GM19043 (cell line): ENCODE results near the gene UTP15.

Experiments used
- ATAC-seq: cut with Tn5 transposase; IDR thresholded peaks from one replicate; pipeline ENCODE4 v1.9.1; 2021; ENCODE audit warnings: low read depth; ENCODE audit not compliant: unreplicated experiment

Gene UTP15

GRCh38 chr5:73564018-73564417 is 1.5 kb upstream of the UTP15 start:
- ATAC-seq: no peak

GRCh38 chr5:73564675-73565074 is 868 bp upstream of the UTP15 start:
- no peak for ATAC-seq

GRCh38 chr5:73565969-73566547 is 515 bp downstream of the UTP15 start:
- peak; percentile 27 for ATAC-seq

- no peak for ATAC-seq
Measured at GRCh38 chr5:73582285-73583145, 17.0 kb downstream of the UTP15 start.

DNA sequence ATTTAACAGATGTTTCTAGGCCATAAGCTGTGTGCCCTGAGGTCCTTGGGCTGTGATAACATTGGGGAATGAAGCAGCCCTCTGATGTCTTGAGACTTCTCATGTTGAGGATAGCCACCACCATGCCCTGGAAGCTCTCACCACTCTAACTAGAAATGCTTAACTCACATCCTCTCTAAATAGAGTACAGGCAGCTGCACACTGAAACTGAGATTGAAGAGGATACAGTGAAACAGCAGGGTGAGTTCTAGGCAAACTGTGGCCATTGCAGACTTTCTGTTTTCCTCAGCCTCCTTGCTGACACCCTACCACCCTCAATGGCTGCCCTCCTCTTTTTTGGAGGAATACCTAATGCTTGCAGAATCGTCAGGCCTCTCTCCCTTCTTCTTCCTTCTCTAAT is 22.4 kb downstream of the UTP15 start:
- peak; percentile 77 for ATAC-seq

- no peak for ATAC-seq
Measured at GRCh38 chr5:73591102-73591695, 25.7 kb downstream of the UTP15 start.

- ATAC-seq: no peak
Measured at GRCh38 chr5:73591698-73592501, 26.4 kb downstream of the UTP15 start.

GRCh38 chr5:73592551-73592950 is 27.0 kb downstream of the UTP15 start:
- no peak for ATAC-seq

GRCh38 chr5:73596705-73597328 is 31.3 kb downstream of the UTP15 start:
- ATAC-seq: no peak

- no peak for ATAC-seq
Measured at GRCh38 chr5:73599380-73599779, 33.8 kb downstream of the UTP15 start.

DNA sequence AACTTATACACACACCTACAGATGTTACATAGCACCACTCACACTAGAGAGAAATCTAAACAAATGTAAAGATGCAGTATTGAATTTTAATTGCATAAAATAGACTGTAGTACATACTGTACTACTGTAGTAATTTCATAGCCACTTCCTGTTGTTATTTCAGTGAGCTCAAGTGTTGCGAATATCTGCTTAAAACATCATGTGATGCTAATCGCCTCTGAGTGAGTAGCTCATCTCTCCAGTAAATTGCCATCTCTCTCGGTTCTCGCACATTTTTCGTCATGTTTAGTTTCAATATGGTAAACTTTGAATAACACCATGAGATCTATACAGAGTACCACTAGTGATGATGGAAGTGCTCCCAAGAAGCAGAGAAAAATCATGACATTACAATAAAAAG is 38.5 kb downstream of the UTP15 start:
- no peak for ATAC-seq

DNA sequence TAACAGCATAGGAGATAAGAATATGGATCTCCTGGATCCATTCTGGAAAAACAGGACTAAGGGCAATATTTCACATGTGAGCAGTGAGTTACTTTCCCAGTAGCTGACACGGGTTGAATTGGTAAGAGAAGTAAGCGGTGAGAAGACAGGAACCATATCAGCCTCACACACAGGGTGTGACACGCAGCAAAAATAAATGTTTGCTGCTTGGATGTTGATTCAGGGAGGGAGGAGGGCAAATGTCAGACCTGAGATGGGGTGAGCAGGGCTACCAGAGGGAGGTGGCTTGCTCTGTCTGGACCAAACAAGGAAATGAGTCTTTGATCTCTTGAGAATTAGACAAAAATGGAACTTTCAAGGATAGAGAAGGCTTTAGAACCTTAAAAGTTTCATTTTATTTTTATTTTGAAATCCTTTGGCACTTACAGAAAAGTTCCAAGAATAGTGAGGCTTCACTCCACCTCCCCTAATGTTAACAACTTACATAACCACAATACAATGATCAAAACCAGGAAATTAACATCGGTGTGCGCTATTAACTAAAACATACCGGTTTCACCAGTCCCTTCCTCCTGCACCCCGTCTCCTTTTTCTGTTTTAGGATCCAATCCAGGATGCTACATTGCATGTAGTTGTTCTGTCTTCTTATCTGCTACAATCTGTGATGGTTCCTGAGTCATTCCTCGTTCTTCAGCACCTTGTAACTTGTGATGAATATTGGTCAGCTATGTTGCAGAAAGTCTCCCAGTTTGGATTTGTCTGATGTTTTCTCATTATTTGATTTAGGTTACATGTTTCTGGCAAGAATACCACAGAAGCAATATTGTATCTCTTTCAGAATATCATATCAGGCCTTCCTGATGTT is 39.9 kb downstream of the UTP15 start:
- no peak for ATAC-seq

- ATAC-seq: no peak
Measured at GRCh38 chr5:73606206-73606753, 40.7 kb downstream of the UTP15 start.

- ATAC-seq: no peak
Measured at GRCh38 chr5:73607228-73607627, 41.7 kb downstream of the UTP15 start.

DNA sequence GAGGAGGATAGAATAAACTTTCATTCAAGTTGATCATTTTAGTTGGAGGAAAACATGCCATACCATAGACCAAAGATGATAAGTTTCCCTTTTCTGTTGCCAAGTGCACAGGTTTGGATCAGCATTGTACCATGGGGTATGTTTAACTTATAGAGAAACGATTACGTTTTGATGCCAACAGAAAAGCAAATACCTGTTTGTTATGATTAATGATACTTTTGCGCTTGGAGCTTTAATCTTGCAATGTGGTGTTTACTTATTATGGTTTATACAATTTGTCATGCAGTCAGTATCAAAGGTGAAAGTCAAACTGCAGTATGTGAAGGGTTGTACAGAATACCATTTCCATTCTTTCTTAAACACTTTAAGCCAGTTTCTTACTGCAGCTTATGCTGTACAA is 47.3 kb downstream of the UTP15 start:
- no peak for ATAC-seq

DNA sequence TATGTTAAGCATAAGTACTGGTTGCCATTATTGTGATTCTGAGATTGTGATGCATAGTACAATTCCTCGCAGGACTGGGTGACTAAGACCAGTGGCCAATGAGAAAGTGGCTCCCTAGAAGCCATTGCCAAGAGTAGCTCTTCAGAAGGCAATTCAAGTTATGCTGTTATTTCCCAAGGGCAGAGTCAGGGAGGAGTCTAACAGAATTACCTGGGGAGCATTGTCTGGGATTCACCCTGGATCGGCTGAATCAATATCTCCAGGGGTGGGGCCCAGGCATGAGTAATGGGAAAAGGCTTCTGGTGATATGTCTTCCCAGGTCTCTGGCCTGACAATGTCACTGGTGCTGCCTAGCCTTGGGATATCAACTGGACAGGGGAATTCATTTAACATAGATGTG is 49.5 kb downstream of the UTP15 start:
- ATAC-seq: no peak

DNA sequence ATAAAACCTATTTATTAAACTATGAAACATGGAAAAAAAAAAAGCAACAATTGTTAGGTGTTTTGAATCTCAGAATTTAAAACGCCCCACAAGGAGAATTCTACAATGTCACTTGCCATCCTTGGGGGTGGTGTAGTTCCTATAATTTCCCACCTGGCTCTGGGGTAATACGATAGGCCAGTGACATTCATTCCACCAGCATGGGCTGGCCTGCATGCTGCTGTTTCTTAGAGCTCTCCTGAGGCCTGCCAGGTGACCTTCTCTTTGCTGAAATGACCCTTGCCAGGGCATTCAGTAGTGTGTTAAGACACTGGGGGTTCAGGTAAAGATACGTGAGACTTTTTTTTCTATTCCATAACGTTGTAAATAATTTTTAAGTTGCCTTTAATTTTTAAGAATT is 50.4 kb downstream of the UTP15 start:
- ATAC-seq: no peak

DNA sequence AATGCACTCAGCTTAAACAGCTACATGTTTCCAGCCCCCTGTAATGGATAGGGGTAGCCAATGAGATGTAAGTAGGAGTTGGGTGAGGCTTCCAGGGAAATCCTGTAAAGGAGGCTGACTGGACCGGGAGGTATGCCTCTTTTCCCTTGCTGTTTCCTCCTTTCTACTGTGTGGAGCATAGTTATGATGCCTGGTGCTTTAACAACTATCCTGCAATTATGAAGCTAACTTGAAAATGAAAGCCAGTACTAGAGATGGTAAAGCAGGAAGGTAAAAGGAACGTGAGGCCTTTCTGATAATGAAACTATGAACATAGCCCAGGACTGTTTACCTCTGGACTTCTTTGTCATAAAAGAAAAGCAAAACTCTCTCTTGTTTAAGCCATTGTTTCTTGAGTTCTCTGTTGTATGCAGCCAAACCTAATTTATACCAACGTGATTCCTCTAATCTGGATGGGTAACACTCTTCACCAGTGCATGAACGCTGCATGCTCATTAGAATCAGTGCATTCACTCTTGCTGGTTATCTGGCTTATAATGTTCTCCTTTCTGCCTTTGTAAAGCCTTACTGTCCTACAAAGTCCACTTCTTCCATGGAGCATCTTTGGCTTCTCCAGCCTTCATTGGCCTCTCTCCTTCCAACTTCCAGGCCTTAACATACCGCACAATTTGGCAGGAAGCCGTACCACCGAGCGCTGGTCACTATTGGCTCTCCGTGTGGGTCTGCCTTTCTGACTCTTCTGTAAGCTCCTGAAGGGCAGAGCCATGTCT is 52.2 kb downstream of the UTP15 start:
- no peak for ATAC-seq
